Breast epithelium (tissue), 4 donors: Measurements from ENCODE around the gene METTL24. TPM values are rescaled to one million over a fixed set of nuclear protein-coding genes. Genes with fewer than 3 reads are reported as not detected.

Experiments used
- DNase-seq, 2 donors: peaks; one replicate each; pipeline ENCODE4 v3.0.0-alpha.2; 2019; ENCODE audit warnings: low spot score in 2 of 2
- H3K27ac ChIP-seq, 2 donors: fragments of 200-600 bp; sonication (generic) in 1 of 2; one replicate each; pipeline ENCODE4 v1.5.1; 2016 to 2019; ENCODE audit warnings: mild to moderate bottlenecking in 1 of 2
- H3K27me3 ChIP-seq, 2 donors: fragments of 200-600 bp; sonication (generic) in 1 of 2; one replicate each; pipeline versions ENCODE4 v1.5.1 to v1.6.0; 2017 to 2019; ENCODE audit warnings: control low read depth in 1 of 2, mild to moderate bottlenecking in 1 of 2
- H3K36me3 ChIP-seq: fragments of 200-600 bp; one replicate; pipeline ENCODE4 v1.5.1; 2019
- H3K4me1 ChIP-seq, 2 donors: fragments of 200-600 bp; sonication (generic); one replicate each; pipeline ENCODE4 v1.5.1; 2016 to 2019; ENCODE audit warnings: control low read depth in 1 of 2
- H3K4me3 ChIP-seq, 3 donors: fragments of 200-600 bp; sonication (generic); 1 replicate in 2 of 3; 2 replicates in 1 of 3; pipeline ENCODE4 v1.5.1; 2016 to 2019; ENCODE audit warnings: mild to moderate bottlenecking in 3 of 3, moderate library complexity in 2 of 3
- H3K9me3 ChIP-seq, 2 donors: fragments of 200-600 bp; sonication (generic) in 1 of 2; one replicate each; pipeline ENCODE4 v1.5.1; 2016 to 2019; ENCODE audit warnings: control low read depth in 1 of 2
- POLR2A ChIP-seq: fragments of 450-650 bp; IDR thresholded peaks from one replicate; pipeline ENCODE4 v1.6.1; 2016; ENCODE audit warnings: antibody characterized with exemption, mild to moderate bottlenecking, moderate library complexity
- POLR2AphosphoS5 ChIP-seq, 3 donors: sonication (generic); formaldehyde crosslinking; IDR thresholded peaks; one replicate each; pipeline ENCODE4 v1.6.1; 2017; ENCODE audit warnings: antibody characterized with exemption in 3 of 3
- intact Hi-C: fragments of 100-400 bp; cut with DNase I; formaldehyde crosslinking; loops from one replicate; pipeline ENCODE4 v1.15.1; 2023; ENCODE audit warnings: low total_unique reads
- total RNA-seq, 3 donors: library from RNA; depleted of rRNA; stranded (reverse); fragments of >200 nt; gene quantifications; one replicate each; pipeline ENCODE4 v1.1.0, GENCODE V29; 2016
- TF ChIP-seq, protein P1 (sequence below), 3 donors: fragments of 450-650 bp; IDR thresholded peaks; one replicate each; pipeline ENCODE4 v1.5.1; 2016 to 2017; ENCODE audit warnings: antibody characterized with exemption in 3 of 3, mild to moderate bottlenecking in 3 of 3, moderate library complexity in 3 of 3

The METTL24 gene
- total RNA-seq, 3 donors from 2014 or later, result 0.96 to 6.6 (median 3.4) TPM

DNA sequence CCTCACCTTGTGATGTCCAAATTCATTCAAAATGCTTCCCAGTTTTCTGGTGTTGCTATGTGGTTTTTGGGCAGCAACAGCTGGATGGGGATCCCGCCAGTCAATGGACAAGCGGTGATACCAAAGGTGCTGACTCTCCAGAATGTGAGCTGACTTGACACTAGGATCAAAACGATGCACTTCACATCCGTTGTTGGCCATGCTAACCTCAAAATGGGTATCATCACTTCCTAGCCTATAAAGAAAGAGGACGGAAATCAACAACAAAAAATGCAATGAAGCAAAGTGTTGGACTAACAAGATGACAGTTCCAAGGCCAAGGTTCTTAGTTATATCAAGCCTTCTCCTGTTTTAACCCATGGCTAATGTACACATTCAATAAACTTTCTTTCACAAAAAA, 59.2 kb downstream of the METTL24 start:
- H3K9me3 ChIP-seq, result no peaks in the 10 kb centered on the region
- no peak overlapping the region for H3K27ac ChIP-seq
- no peak overlapping the region for H3K4me3 ChIP-seq
- H3K27me3 ChIP-seq, result no peaks in the 10 kb centered on the region
- H3K4me1 ChIP-seq, result no peaks in the 10 kb centered on the region
- TF ChIP-seq POLR2A (no peak), POLR2AphosphoS5 (IDR thresholded peaks at IDR 0.05) (no peak)
- TF ChIP-seq, protein P1, sequence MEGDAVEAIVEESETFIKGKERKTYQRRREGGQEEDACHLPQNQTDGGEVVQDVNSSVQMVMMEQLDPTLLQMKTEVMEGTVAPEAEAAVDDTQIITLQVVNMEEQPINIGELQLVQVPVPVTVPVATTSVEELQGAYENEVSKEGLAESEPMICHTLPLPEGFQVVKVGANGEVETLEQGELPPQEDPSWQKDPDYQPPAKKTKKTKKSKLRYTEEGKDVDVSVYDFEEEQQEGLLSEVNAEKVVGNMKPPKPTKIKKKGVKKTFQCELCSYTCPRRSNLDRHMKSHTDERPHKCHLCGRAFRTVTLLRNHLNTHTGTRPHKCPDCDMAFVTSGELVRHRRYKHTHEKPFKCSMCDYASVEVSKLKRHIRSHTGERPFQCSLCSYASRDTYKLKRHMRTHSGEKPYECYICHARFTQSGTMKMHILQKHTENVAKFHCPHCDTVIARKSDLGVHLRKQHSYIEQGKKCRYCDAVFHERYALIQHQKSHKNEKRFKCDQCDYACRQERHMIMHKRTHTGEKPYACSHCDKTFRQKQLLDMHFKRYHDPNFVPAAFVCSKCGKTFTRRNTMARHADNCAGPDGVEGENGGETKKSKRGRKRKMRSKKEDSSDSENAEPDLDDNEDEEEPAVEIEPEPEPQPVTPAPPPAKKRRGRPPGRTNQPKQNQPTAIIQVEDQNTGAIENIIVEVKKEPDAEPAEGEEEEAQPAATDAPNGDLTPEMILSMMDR (IDR thresholded peaks at IDR 0.05), result no peak
- DNase-seq, result no peak
- intact Hi-C loops, result no loop called here
- no peaks in the 10 kb centered on the region for H3K36me3 ChIP-seq

DNA sequence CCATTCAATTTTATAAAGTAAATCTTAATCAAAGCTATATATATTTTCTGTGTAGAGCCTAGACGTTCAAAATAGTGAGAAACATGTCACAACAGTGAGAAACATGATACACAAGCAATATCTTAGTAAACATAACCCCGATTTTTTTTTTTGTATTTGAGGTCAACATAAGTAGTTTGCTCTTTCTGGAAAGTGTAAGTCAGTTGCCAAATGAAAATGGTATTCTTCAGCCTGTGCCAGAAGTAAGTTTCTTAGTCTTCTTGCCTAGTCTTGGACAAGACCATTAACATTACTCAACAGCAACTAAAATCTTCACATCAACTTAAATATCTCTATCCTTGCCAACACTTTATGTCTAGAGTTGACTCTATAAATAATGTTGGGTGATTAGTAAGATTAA, 59.7 kb downstream of the METTL24 start:
- no peaks in the 10 kb centered on the region for H3K9me3 ChIP-seq
- no peak overlapping the region for H3K4me3 ChIP-seq
- DNase-seq, result no peak
- TF ChIP-seq POLR2A (no peak), POLR2AphosphoS5 (IDR thresholded peaks at IDR 0.05) (no peak)
- TF ChIP-seq, protein P1 (IDR thresholded peaks at IDR 0.05), result no peak
- H3K27me3 ChIP-seq, result no peaks in the 10 kb centered on the region
- no peaks in the 10 kb centered on the region for H3K36me3 ChIP-seq
- intact Hi-C loops, result no loop called here
- H3K27ac ChIP-seq, result no peak overlapping the region
- no peaks in the 10 kb centered on the region for H3K4me1 ChIP-seq

DNA sequence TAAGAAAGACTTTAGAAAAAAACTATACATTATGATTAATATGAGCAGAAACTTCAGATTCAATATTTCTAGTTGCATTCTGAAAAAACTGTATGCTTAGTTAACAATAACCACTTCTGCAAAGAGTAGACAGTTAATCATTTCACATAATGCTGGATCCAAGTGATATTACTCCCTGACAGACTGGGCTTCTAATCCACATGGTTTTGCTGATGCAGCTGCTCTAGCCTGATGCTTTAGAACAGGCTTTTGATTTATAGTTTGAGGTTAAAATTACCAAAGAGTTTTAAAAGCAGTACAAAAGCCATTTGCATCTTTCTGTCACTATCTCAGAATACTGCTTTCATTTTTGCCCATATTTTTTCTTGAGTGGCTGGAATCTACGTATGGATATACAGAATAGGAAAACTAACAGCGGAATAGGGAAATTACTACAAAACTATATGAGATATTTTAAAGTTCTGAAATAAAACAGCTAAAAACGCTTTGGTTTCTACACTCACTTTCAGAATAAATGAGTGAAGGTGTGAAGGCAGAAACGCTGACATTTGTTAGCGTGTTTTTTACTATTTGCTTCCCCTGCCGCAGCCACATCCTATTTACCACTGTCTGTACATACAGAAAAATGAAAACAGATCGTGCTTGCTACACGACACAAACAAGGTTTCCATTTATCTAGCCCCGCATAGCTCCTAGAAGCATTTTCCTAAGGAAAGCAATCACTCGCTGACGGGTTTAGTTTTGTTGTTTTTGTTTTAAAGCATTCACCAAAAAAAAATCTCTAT, 61.7 kb downstream of the METTL24 start:
- Histone ChIP-seq H3K9me3 (no peaks in the 10 kb centered on the region), H3K4me1 (no peaks in the 10 kb centered on the region), H3K4me3 (no peak overlapping the region), H3K27ac (no peak overlapping the region), H3K27me3 (no peaks in the 10 kb centered on the region), H3K36me3 (no peaks in the 10 kb centered on the region)
- TF ChIP-seq, protein P1 (IDR thresholded peaks at IDR 0.05), result no peak
- no peak for TF ChIP-seq POLR2AphosphoS5 (IDR thresholded peaks at IDR 0.05)
- TF ChIP-seq POLR2A, result no peak
- intact Hi-C loops, result no loop called here
- DNase-seq, result no peak

DNA sequence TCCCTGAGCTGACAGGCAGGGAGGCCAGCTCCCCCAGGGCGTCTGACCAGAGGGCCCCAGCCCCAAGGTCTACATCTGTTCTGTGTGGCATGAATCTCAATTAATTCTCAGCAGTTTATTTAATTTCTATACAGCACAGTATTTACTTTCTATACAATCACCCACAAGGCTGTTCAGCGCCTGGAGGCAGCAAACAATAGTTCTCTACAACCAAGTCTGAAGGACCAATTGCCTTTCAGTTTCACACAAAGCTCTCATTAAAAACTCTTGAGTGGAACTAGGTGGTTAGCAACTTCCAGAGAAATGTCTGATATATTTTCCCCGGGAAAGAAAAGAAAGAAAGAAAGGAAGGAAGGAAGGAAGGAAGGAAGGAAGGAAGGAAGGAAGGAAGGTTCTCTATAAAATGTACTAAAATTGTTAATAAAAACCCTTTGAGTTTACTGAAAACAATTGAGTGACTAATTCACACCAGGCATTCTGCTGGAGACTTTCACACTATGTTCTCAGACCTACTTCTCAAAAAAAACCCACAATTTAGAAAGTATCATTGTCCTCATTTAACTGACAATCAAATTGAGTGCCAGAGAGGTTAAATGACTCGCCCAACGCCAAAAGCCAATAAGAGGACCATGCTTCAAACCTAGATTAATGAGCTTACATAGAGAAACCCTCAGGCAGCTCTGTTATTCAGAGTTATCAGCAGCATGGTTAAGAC, 62.5 kb downstream of the METTL24 start:
- H3K27ac ChIP-seq, result no peak overlapping the region
- H3K4me3 ChIP-seq, result no peak overlapping the region
- intact Hi-C loops, result no loop called here
- H3K27me3 ChIP-seq, result no peaks in the 10 kb centered on the region
- no peak for DNase-seq
- TF ChIP-seq POLR2A, result no peak
- TF ChIP-seq, protein P1 (IDR thresholded peaks at IDR 0.05), result no peak
- no peak for TF ChIP-seq POLR2AphosphoS5 (IDR thresholded peaks at IDR 0.05)
- H3K4me1 ChIP-seq, result no peaks in the 10 kb centered on the region
- H3K36me3 ChIP-seq, result no peaks in the 10 kb centered on the region
- no peaks in the 10 kb centered on the region for H3K9me3 ChIP-seq
